Breast epithelium (tissue), 3 donors: ENCODE measurements around the gene TMEM59.

Source experiments
- CTCF ChIP-seq, 3 donors: fragments of 450-650 bp; IDR thresholded peaks; one replicate each; pipeline ENCODE4 v1.5.1; 2016 to 2017; ENCODE audit warnings: antibody characterized with exemption in 3 of 3, mild to moderate bottlenecking in 3 of 3, moderate library complexity in 3 of 3
- POLR2A ChIP-seq: fragments of 450-650 bp; IDR thresholded peaks from one replicate; pipeline ENCODE4 v1.6.1; 2016; ENCODE audit warnings: antibody characterized with exemption, mild to moderate bottlenecking, moderate library complexity

GRCh38 chr1:54086754-54087153 is 33.8 kb upstream of the TMEM59 start:
- TF ChIP-seq CTCF (IDR thresholded peaks at IDR 0.05) (no peak), POLR2A (no peak)
